ENCODE data around the gene STARD13. TPM values are rescaled to one million over a fixed set of nuclear protein-coding genes. Genes with fewer than 3 reads are reported as not detected.
A peak's percentile ranks its signal among the peaks of the same experiment; 100 is the strongest.
"Not testable (repeated sequence)": the region's sequence is repeated elsewhere in the genome, so short reads cannot be mapped to it uniquely, and the experiment has no call there.

STARD13 gene
- total and polyA plus RNA-seq, 5 experiments from 2014 or later, result not detected

GRCh38 chr13:33176526-33176925 is 109.0 kb downstream of the STARD13 start:
- Mint-ChIP-seq H3K4me3 (no peak overlapping the region), H3K27me3 (peaks cover 4 to 23% (median 9%) of the 10 kb centered on the region in 5 donors), H3K4me1 (no peaks in the 10 kb centered on the region), H3K27ac (no peak overlapping the region), H3K36me3 (no peaks in the 10 kb centered on the region), H3K9me3 (peaks cover 0 to 3% (median 0%) of the 10 kb centered on the region in 9 donors)
- DNase-seq, result no peak
- POLR2A ChIA-PET, result no interaction called here
- ATAC-seq, result no peak

- Mint-ChIP-seq H3K9me3 (peaks cover 0 to 3% (median 0%) of the 10 kb centered on the region in 9 donors), H3K27ac (no peak overlapping the region), H3K4me1 (no peaks in the 10 kb centered on the region), H3K36me3 (no peaks in the 10 kb centered on the region), H3K27me3 (peaks cover 3 to 20% (median 6%) of the 10 kb centered on the region in 5 donors), H3K4me3 (no peak overlapping the region)
- DNase-seq, result no peak
- no peak for ATAC-seq
- POLR2A ChIA-PET, result no interaction called here
Measured at GRCh38 chr13:33175991-33176390, 109.6 kb downstream of the STARD13 start.

GRCh38 chr13:33174931-33175330 is 110.6 kb downstream of the STARD13 start:
- H3K4me3 Mint-ChIP-seq, result no peak overlapping the region
- no peaks in the 10 kb centered on the region for H3K4me1 Mint-ChIP-seq
- DNase-seq (no peak), ATAC-seq (no peak)
- H3K9me3 Mint-ChIP-seq, result peaks cover 0 to 3% (median 0%) of the 10 kb centered on the region in 9 donors
- H3K27me3 Mint-ChIP-seq, result peaks cover 2 to 14% (median 6%) of the 10 kb centered on the region in 5 donors
- H3K36me3 Mint-ChIP-seq, result no peaks in the 10 kb centered on the region
- POLR2A ChIA-PET, result no interaction called here
- H3K27ac Mint-ChIP-seq, result no peak overlapping the region

GRCh38 chr13:33174491-33174890 is 111.1 kb downstream of the STARD13 start:
- Mint-ChIP-seq H3K27ac (no peak overlapping the region), H3K27me3 (peaks cover 2 to 16% (median 6%) of the 10 kb centered on the region in 5 donors), H3K36me3 (no peaks in the 10 kb centered on the region), H3K4me3 (no peak overlapping the region), H3K4me1 (no peaks in the 10 kb centered on the region), H3K9me3 (peaks cover 0 to 3% (median 0%) of the 10 kb centered on the region in 9 donors)
- ATAC-seq (no peak), DNase-seq (no peak)
- POLR2A ChIA-PET, result no interaction called here

GRCh38 chr13:33172911-33173310 is 112.6 kb downstream of the STARD13 start:
- Mint-ChIP-seq H3K9me3 (peaks cover 0 to 3% (median 0%) of the 10 kb centered on the region in 9 donors), H3K36me3 (no peaks in the 10 kb centered on the region), H3K27ac (no peak overlapping the region), H3K4me3 (no peak overlapping the region), H3K4me1 (no peaks in the 10 kb centered on the region), H3K27me3 (peaks cover 2 to 23% (median 6%) of the 10 kb centered on the region in 5 donors)
- no peak for ATAC-seq
- DNase-seq, result no peak
- POLR2A ChIA-PET, result no interaction called here

- no peak overlapping the region for H3K27ac Mint-ChIP-seq
Measured at GRCh38 chr13:33172400-33172799, 113.2 kb downstream of the STARD13 start.

GRCh38 chr13:33169273-33169980 is 116.1 kb downstream of the STARD13 start:
- DNase-seq (no peak), ATAC-seq (no peak)
- peaks cover 0 to 44% (median 12%) of the 10 kb centered on the region in 5 donors for H3K27me3 Mint-ChIP-seq
- no peak overlapping the region for H3K27ac Mint-ChIP-seq
- no peaks in the 10 kb centered on the region for H3K36me3 Mint-ChIP-seq
- no peak overlapping the region for H3K4me3 Mint-ChIP-seq
- no peaks in the 10 kb centered on the region for H3K9me3 Mint-ChIP-seq
- POLR2A ChIA-PET, result no interaction called here
- no peaks in the 10 kb centered on the region for H3K4me1 Mint-ChIP-seq

More at GRCh38 chr13:33172400-33172799, 113.2 kb downstream of the STARD13 start:
- Mint-ChIP-seq H3K4me1 (no peaks in the 10 kb centered on the region), H3K4me3 (no peak overlapping the region), H3K27me3 (peaks cover 2 to 28% (median 6%) of the 10 kb centered on the region in 5 donors), H3K36me3 (no peaks in the 10 kb centered on the region), H3K9me3 (peaks cover 0 to 3% (median 0%) of the 10 kb centered on the region in 9 donors)
- ATAC-seq (no peak), DNase-seq (no peak)
- POLR2A ChIA-PET, result no interaction called here

- Mint-ChIP-seq H3K4me3 (no peak overlapping the region), H3K27ac (peak overlapping the region in 1 of 10 donors; percentile 25), H3K9me3 (no peaks in the 10 kb centered on the region), H3K4me1 (no peaks in the 10 kb centered on the region), H3K36me3 (no peaks in the 10 kb centered on the region), H3K27me3 (peaks cover 0 to 38% (median 8%) of the 10 kb centered on the region in 5 donors)
- POLR2A ChIA-PET, result no interaction called here
- ATAC-seq (no peak), DNase-seq (no peak)
Measured at GRCh38 chr13:33168321-33168960, 117.1 kb downstream of the STARD13 start.

GRCh38 chr13:33167491-33167890 is 118.1 kb downstream of the STARD13 start:
- peaks cover 0 to 4% (median 3%) of the 10 kb centered on the region in 3 donors for H3K36me3 Mint-ChIP-seq
- H3K27ac Mint-ChIP-seq, result no peak overlapping the region
- H3K9me3 Mint-ChIP-seq, result peaks cover 0 to 8% (median 4%) of the 10 kb centered on the region in 9 donors
- ATAC-seq (no peak), DNase-seq (no peak)
- H3K27me3 Mint-ChIP-seq, result peaks cover 0 to 38% (median 8%) of the 10 kb centered on the region in 5 donors
- no peak overlapping the region for H3K4me3 Mint-ChIP-seq
- POLR2A ChIA-PET, result no interaction called here
- no peaks in the 10 kb centered on the region for H3K4me1 Mint-ChIP-seq

GRCh38 chr13:33165787-33166186 is 119.8 kb downstream of the STARD13 start:
- ATAC-seq (no peak), DNase-seq (no peak)
- H3K36me3 Mint-ChIP-seq, result peaks cover 0 to 6% (median 3%) of the 10 kb centered on the region in 3 donors
- no peaks in the 10 kb centered on the region for H3K4me1 Mint-ChIP-seq
- no peak overlapping the region for H3K4me3 Mint-ChIP-seq
- H3K9me3 Mint-ChIP-seq, result peaks cover 4 to 19% (median 13%) of the 10 kb centered on the region in 9 donors
- no peak overlapping the region for H3K27ac Mint-ChIP-seq
- POLR2A ChIA-PET, result no interaction called here
- H3K27me3 Mint-ChIP-seq, result peaks cover 0 to 38% (median 8%) of the 10 kb centered on the region in 5 donors

- Mint-ChIP-seq H3K27ac (no peak overlapping the region), H3K4me3 (no peak overlapping the region), H3K36me3 (peaks cover 0 to 6% (median 3%) of the 10 kb centered on the region in 3 donors), H3K27me3 (peaks cover 0 to 32% (median 9%) of the 10 kb centered on the region in 5 donors), H3K9me3 (peaks cover 4 to 19% (median 13%) of the 10 kb centered on the region in 9 donors), H3K4me1 (no peaks in the 10 kb centered on the region)
- POLR2A ChIA-PET, result no interaction called here
- ATAC-seq (no peak), DNase-seq (no peak)
Measured at GRCh38 chr13:33164331-33164730, 121.2 kb downstream of the STARD13 start.

GRCh38 chr13:33162725-33163124 is 122.8 kb downstream of the STARD13 start:
- peaks cover 4 to 19% (median 13%) of the 10 kb centered on the region in 9 donors for H3K9me3 Mint-ChIP-seq

GRCh38 chr13:33158816-33159215 is 126.7 kb downstream of the STARD13 start:
- DNase-seq, result no peak

More at GRCh38 chr13:33162725-33163124, 122.8 kb downstream of the STARD13 start:
- POLR2A ChIA-PET, H3K4me3 Mint-ChIP-seq, H3K4me1 Mint-ChIP-seq, ATAC-seq, DNase-seq, H3K27ac Mint-ChIP-seq, H3K36me3 Mint-ChIP-seq: not testable (repeated sequence)
- H3K27me3 Mint-ChIP-seq, result peaks cover 0 to 25% (median 9%) of the 10 kb centered on the region in 5 donors

More at GRCh38 chr13:33158816-33159215, 126.7 kb downstream of the STARD13 start:
- POLR2A ChIA-PET, result no interaction called here
- Mint-ChIP-seq H3K4me3 (no peak overlapping the region), H3K9me3 (peaks cover 4 to 19% (median 13%) of the 10 kb centered on the region in 9 donors), H3K4me1 (no peaks in the 10 kb centered on the region), H3K27ac (no peak overlapping the region), H3K27me3 (peaks cover 0 to 17% (median 1%) of the 10 kb centered on the region in 5 donors), H3K36me3 (peaks cover 0 to 6% (median 3%) of the 10 kb centered on the region in 3 donors)
- no peak for ATAC-seq

All from naive thymus-derived CD8-positive, alpha-beta T cell (primary cell).